H1 (cell line): ENCODE data around the gene SGCE.

Experiments
- BACH1 ChIP-seq: IDR thresholded peaks from 2 replicates; pipeline ENCODE4 v1.6.1; 2012; ENCODE audit warnings: low read length, improper control_type of control experiment
- BRCA1 ChIP-seq: IDR thresholded peaks from 2 replicates; pipeline ENCODE4 v1.6.1; 2012; ENCODE audit warnings: low read depth, low read length, improper control_type of control experiment
- CTCF ChIP-seq, 3 experiments: IDR thresholded peaks; 1 replicate in 2 of 3; 2 replicates in 1 of 3; pipeline versions ENCODE4 v1.5.1 to v1.6.1; 2011; ENCODE audit warnings: low read length in 3 of 3, mild to moderate bottlenecking in 3 of 3, inconsistent platforms in 2 of 3, low read depth in 1 of 3, moderate library complexity in 1 of 3; ENCODE audit not compliant: insufficient read depth in 1 of 3; ENCODE audit errors: control extremely low read depth in 1 of 3
- EZH2 ChIP-seq: fragments of 200-600 bp; sonication (generic); IDR thresholded peaks from 2 replicates; pipeline ENCODE4 v1.7.1; 2012; ENCODE audit warnings: low read depth, mild to moderate bottlenecking, moderate library complexity, low read length, inconsistent platforms; ENCODE audit not compliant: severe bottlenecking
- FOSL1 ChIP-seq: IDR thresholded peaks from 2 replicates; pipeline ENCODE4 v1.6.1; 2011; ENCODE audit warnings: mild to moderate bottlenecking, low read depth, low read length, moderate library complexity; ENCODE audit not compliant: insufficient read depth
- GABPA ChIP-seq: IDR thresholded peaks from 2 replicates; pipeline ENCODE4 v1.6.1; 2011; ENCODE audit warnings: mild to moderate bottlenecking, low read length, moderate library complexity, borderline replicate concordance; ENCODE audit not compliant: insufficient read depth
- JUND ChIP-seq: IDR thresholded peaks from 2 replicates; pipeline ENCODE4 v1.6.1; 2011; ENCODE audit warnings: mild to moderate bottlenecking, improper control_type of control experiment, low read length
- KDM1A ChIP-seq: fragments of 200-600, 300-600 bp; sonication (generic); IDR thresholded peaks from 2 replicates; pipeline ENCODE4 v1.7.1; 2016; ENCODE audit warnings: mild to moderate bottlenecking, low read length, borderline replicate concordance
- POLR2A ChIP-seq, 2 experiments: IDR thresholded peaks; 1 replicate in 1 of 2; 2 replicates in 1 of 2; pipeline ENCODE4 v1.6.1; 2011; ENCODE audit warnings: low read depth in 2 of 2, low read length in 2 of 2, mild to moderate bottlenecking in 2 of 2; ENCODE audit errors: control extremely low read depth in 1 of 2
- RAD21 ChIP-seq, 2 experiments: IDR thresholded peaks in 1 of 2; conservative IDR thresholded peaks in 1 of 2; 2 replicates each; pipeline ENCODE4 v1.6.1; 2011; ENCODE audit warnings: low read depth in 2 of 2, low read length in 2 of 2, improper control_type of control experiment in 1 of 2, inconsistent platforms in 1 of 2, mild to moderate bottlenecking in 1 of 2, moderate library complexity in 1 of 2
- RBBP5 ChIP-seq: IDR thresholded peaks from 2 replicates; pipeline ENCODE4 v1.7.1; 2012; ENCODE audit warnings: low read depth, mild to moderate bottlenecking, inconsistent platforms, low read length, moderate library complexity, borderline replicate concordance
- TCF12 ChIP-seq: IDR thresholded peaks from 2 replicates; pipeline ENCODE4 v1.6.1; 2011; ENCODE audit warnings: low read depth, mild to moderate bottlenecking, low read length
- TEAD4 ChIP-seq: IDR thresholded peaks from 2 replicates; pipeline ENCODE4 v1.6.1; 2012; ENCODE audit warnings: low read depth, low read length, inconsistent platforms, mixed read lengths
- ZNF274 ChIP-seq: IDR thresholded peaks from 2 replicates; pipeline ENCODE4 v1.7.0; 2012; ENCODE audit warnings: low read length, borderline replicate concordance; ENCODE audit errors: extremely low read depth

- no peak for TF ChIP-seq FOSL1
- TF ChIP-seq CTCF (IDR thresholded peaks at IDR 0.05; ENCODE audit: control extremely low read depth in 1 of 3, insufficient read depth in 1 of 3, low read depth in 1 of 3, low read length in 3 of 3) = no peak
- TF ChIP-seq EZH2 = no peak
- TF ChIP-seq BACH1 = no peak
- no peak for TF ChIP-seq BRCA1
- no peak for TF ChIP-seq TEAD4
- no peak for TF ChIP-seq TCF12
- TF ChIP-seq JUND = no peak
- no peak for TF ChIP-seq ZNF274
- no peak for TF ChIP-seq KDM1A
- TF ChIP-seq POLR2A (IDR thresholded peaks at IDR 0.05; ENCODE audit: control extremely low read depth in 1 of 2, low read depth in 2 of 2, low read length in 2 of 2) = no peak
- TF ChIP-seq GABPA = no peak
- TF ChIP-seq RAD21 (IDR thresholded peaks at IDR 0.05 in 1 of 2, conservative IDR thresholded peaks at IDR 0.05 in 1 of 2; ENCODE audit: low read depth in 2 of 2, low read length in 2 of 2) = no peak
- no peak for TF ChIP-seq RBBP5
Observed at GRCh38 chr7:94630855-94631254, 25.1 kb downstream of the SGCE start.
